ENCODE data around the gene PRKCB. TPM values are rescaled to one million over a fixed set of nuclear protein-coding genes. Genes with fewer than 3 reads are reported as not detected.

Gene PRKCB
- polyA plus RNA-seq, 3 donors, result 57.4 to 87.4 (median 75.5) TPM

GRCh38 chr16:24077966-24078365 is 242.2 kb downstream of the PRKCB start:
- Histone ChIP-seq H3K9me3 (replicated peaks in 1 of 2; ENCODE audit: control insufficient read depth in 1 of 2, insufficient read depth in 1 of 2, low read length in 2 of 2) (no peaks in the 10 kb centered on the region), H3K27ac (ENCODE audit: low read depth in 1 of 2, low read length in 2 of 2) (no peak overlapping the region), H3K9ac (ENCODE audit: insufficient read depth, low read length, poor library complexity, severe bottlenecking) (no peak overlapping the region), H2AFZ (ENCODE audit: insufficient read depth, low read depth, low read length, poor library complexity, severe bottlenecking) (no peak overlapping the region), H3K4me2 (replicated peaks; ENCODE audit: extremely low read depth, low read length, poor library complexity, severe bottlenecking) (no peak overlapping the region), H3K79me2 (ENCODE audit: insufficient read depth, low read length) (peaks cover 6% of the 10 kb centered on the region), H3K36me3 (replicated peaks in 1 of 2; ENCODE audit: control insufficient read depth in 1 of 2, insufficient read depth in 2 of 2, low read length in 2 of 2) (peaks cover 0 to 68% of the 10 kb centered on the region in 2 donors), H3K27me3 (ENCODE audit: control insufficient read depth in 2 of 2, insufficient read depth in 2 of 2, low read length in 2 of 2) (no peaks in the 10 kb centered on the region), H3K4me3 (replicated peaks in 1 of 3; ENCODE audit: low read depth in 2 of 3, low read length in 3 of 3) (no peak overlapping the region), H3K4me1 (ENCODE audit: control insufficient read depth in 1 of 2, insufficient read depth in 2 of 2, low read length in 2 of 2) (no peaks in the 10 kb centered on the region), H4K20me1 (ENCODE audit: insufficient read depth, low read length) (peaks cover 93% of the 10 kb centered on the region)
- intact Hi-C loops (cut with micrococcal nuclease), result no loop called here
- Mint-ChIP-seq H3K27ac (no peak overlapping the region), H3K36me3 (peaks cover 45 to 52% of the 10 kb centered on the region in 2 donors), H3K4me1 (peaks cover 2% of the 10 kb centered on the region), H3K27me3 (ENCODE audit: low read depth in 3 of 3) (peaks cover 0 to 1% (median 0%) of the 10 kb centered on the region in 3 donors), H3K9me3 (peaks cover 0 to 2% (median 0%) of the 10 kb centered on the region in 7 donors), H3K4me3 (no peak overlapping the region)
- no peak for DNase-seq
- no peak for TF ChIP-seq CTCF (IDR thresholded peaks at IDR 0.05)
- 95% methylated on average over 6 of the region's 8 CpGs for WGBS (ENCODE audit: insufficient coverage)

GRCh38 chr16:24085666-24086065 is 249.9 kb downstream of the PRKCB start:
- no peak overlapping the region for H3K27ac ChIP-seq (ENCODE audit: low read depth in 1 of 2, low read length in 2 of 2)
- intact Hi-C loops (cut with micrococcal nuclease), result no loop called here
- peaks cover 3 to 14% of the 10 kb centered on the region in 2 donors for H3K9me3 ChIP-seq (replicated peaks in 1 of 2; ENCODE audit: control insufficient read depth in 1 of 2, insufficient read depth in 1 of 2, low read length in 2 of 2)
- Mint-ChIP-seq H3K4me3 (no peak overlapping the region), H3K9me3 (peaks cover 5 to 18% (median 9%) of the 10 kb centered on the region in 7 donors), H3K27me3 (ENCODE audit: low read depth in 3 of 3) (peaks cover 0 to 1% (median 1%) of the 10 kb centered on the region in 3 donors), H3K4me1 (peaks cover 5% of the 10 kb centered on the region), H3K27ac (peak overlapping the region in 1 of 7 donors; percentile 28), H3K36me3 (peaks cover 25 to 51% of the 10 kb centered on the region in 2 donors)
- no peaks in the 10 kb centered on the region for H3K4me1 ChIP-seq (ENCODE audit: control insufficient read depth in 1 of 2, insufficient read depth in 2 of 2, low read length in 2 of 2)
- H3K36me3 ChIP-seq (replicated peaks in 1 of 2; ENCODE audit: control insufficient read depth in 1 of 2, insufficient read depth in 2 of 2, low read length in 2 of 2), result peaks cover 7 to 43% of the 10 kb centered on the region in 2 donors
- H3K27me3 ChIP-seq (ENCODE audit: control insufficient read depth in 2 of 2, insufficient read depth in 2 of 2, low read length in 2 of 2), result no peaks in the 10 kb centered on the region
- DNase-seq, result no peak
- WGBS (ENCODE audit: insufficient coverage), result 100% methylated on average over 3 of the region's 5 CpGs
- H3K4me3 ChIP-seq (replicated peaks in 1 of 3; ENCODE audit: low read depth in 2 of 3, low read length in 3 of 3), result no peak overlapping the region
- peaks cover 81% of the 10 kb centered on the region for H4K20me1 ChIP-seq (ENCODE audit: insufficient read depth, low read length)
- H2AFZ ChIP-seq (ENCODE audit: insufficient read depth, low read depth, low read length, poor library complexity, severe bottlenecking), result no peak overlapping the region
- no peak overlapping the region for H3K9ac ChIP-seq (ENCODE audit: insufficient read depth, low read length, poor library complexity, severe bottlenecking)
- no peaks in the 10 kb centered on the region for H3K79me2 ChIP-seq (ENCODE audit: insufficient read depth, low read length)
- no peak overlapping the region for H3K4me2 ChIP-seq (replicated peaks; ENCODE audit: extremely low read depth, low read length, poor library complexity, severe bottlenecking)
- TF ChIP-seq CTCF (IDR thresholded peaks at IDR 0.05), result no peak

All from CD14-positive monocyte (primary cell).